Glutamatergic neuron (in vitro differentiated cells): ENCODE results near the gene GPR17. TPM values are rescaled to one million over a fixed set of nuclear protein-coding genes. Genes with fewer than 3 reads are reported as not detected.

Experiments used
- DNase-seq: peaks from one replicate; pipeline ENCODE4 v3.0.0; 2022
- H3K27ac Mint-ChIP-seq: one replicate; pipeline ENCODE4 v1.8.0; 2020; ENCODE audit warnings: mild to moderate bottlenecking, mixed read lengths, inconsistent platforms; ENCODE audit not compliant: unreplicated experiment
- H3K27me3 Mint-ChIP-seq: one replicate; pipeline ENCODE4 v1.8.0; 2020; ENCODE audit warnings: mild to moderate bottlenecking, moderate library complexity, mixed read lengths, inconsistent platforms; ENCODE audit not compliant: unreplicated experiment
- H3K36me3 Mint-ChIP-seq: one replicate; pipeline ENCODE4 v1.8.0; 2020; ENCODE audit warnings: mild to moderate bottlenecking, mixed read lengths, inconsistent platforms; ENCODE audit not compliant: unreplicated experiment
- H3K4me1 Mint-ChIP-seq: one replicate; pipeline ENCODE4 v1.8.0; 2020; ENCODE audit warnings: mild to moderate bottlenecking, low read depth, mixed read lengths, inconsistent platforms; ENCODE audit not compliant: unreplicated experiment
- H3K4me3 Mint-ChIP-seq: one replicate; pipeline ENCODE4 v1.8.0; 2020; ENCODE audit warnings: mild to moderate bottlenecking, mixed read lengths, inconsistent platforms; ENCODE audit not compliant: unreplicated experiment
- H3K9me3 Mint-ChIP-seq: one replicate; pipeline ENCODE4 v1.8.0; 2020; ENCODE audit warnings: mild to moderate bottlenecking, moderate library complexity, mixed read lengths, inconsistent platforms; ENCODE audit not compliant: unreplicated experiment
- total RNA-seq: library from RNA; stranded (reverse); fragmentation: NEBNext Ultra II Directional; extraction: Animal tissue kit (Norgen Biotek cat#: 25700); gene quantifications from one replicate; pipeline ENCODE4 v1.2.1, GENCODE V29; 2021; ENCODE audit not compliant: unreplicated experiment
- TF ChIP-seq, protein P1 (sequence below): fragments of 200-600 bp; sonication (generic); IDR thresholded peaks from one replicate; pipeline ENCODE4 v1.5.0; 2021; ENCODE audit not compliant: partially characterized antibody, unreplicated experiment

GPR17 gene
- total RNA-seq, 1 donor from 2014 or later = not detected

DNA sequence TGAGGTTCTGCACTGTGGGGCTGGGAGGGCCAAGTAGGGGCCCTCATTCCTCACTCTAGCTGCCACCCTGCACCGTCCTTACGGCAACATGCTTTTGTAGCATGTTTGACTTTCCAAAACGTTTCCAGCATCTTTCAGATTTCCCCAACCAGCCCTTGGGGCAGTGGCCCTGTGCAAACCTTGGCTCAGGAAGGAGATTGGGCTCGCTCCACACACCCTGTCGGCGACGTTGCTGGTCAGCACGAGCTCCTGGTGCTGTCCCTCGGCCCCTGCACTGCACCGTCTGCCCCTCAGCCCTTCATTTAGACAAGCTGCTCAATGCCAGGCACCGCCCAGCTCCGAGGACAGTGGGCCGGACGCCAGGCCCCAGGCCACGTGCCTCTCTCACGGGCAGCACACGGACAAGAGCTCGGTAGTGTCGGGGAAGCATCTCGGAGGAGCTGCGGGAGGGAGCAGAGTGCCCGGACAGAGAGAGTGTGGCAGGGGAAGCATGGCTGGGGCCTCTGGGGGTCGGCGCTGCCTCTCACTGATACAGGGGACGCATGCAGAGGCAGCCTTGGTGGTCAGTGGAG, 6.9 kb downstream of the GPR17 start:
- Mint-ChIP-seq H3K36me3 (no peaks in the 10 kb centered on the region), H3K9me3 (peaks cover 4% of the 10 kb centered on the region), H3K4me1 (peaks cover 4% of the 10 kb centered on the region), H3K27ac (no peak overlapping the region), H3K4me3 (no peak overlapping the region), H3K27me3 (peaks cover 1% of the 10 kb centered on the region)
- TF ChIP-seq, protein P1, sequence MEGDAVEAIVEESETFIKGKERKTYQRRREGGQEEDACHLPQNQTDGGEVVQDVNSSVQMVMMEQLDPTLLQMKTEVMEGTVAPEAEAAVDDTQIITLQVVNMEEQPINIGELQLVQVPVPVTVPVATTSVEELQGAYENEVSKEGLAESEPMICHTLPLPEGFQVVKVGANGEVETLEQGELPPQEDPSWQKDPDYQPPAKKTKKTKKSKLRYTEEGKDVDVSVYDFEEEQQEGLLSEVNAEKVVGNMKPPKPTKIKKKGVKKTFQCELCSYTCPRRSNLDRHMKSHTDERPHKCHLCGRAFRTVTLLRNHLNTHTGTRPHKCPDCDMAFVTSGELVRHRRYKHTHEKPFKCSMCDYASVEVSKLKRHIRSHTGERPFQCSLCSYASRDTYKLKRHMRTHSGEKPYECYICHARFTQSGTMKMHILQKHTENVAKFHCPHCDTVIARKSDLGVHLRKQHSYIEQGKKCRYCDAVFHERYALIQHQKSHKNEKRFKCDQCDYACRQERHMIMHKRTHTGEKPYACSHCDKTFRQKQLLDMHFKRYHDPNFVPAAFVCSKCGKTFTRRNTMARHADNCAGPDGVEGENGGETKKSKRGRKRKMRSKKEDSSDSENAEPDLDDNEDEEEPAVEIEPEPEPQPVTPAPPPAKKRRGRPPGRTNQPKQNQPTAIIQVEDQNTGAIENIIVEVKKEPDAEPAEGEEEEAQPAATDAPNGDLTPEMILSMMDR = no peak
- DNase-seq = no peak

DNA sequence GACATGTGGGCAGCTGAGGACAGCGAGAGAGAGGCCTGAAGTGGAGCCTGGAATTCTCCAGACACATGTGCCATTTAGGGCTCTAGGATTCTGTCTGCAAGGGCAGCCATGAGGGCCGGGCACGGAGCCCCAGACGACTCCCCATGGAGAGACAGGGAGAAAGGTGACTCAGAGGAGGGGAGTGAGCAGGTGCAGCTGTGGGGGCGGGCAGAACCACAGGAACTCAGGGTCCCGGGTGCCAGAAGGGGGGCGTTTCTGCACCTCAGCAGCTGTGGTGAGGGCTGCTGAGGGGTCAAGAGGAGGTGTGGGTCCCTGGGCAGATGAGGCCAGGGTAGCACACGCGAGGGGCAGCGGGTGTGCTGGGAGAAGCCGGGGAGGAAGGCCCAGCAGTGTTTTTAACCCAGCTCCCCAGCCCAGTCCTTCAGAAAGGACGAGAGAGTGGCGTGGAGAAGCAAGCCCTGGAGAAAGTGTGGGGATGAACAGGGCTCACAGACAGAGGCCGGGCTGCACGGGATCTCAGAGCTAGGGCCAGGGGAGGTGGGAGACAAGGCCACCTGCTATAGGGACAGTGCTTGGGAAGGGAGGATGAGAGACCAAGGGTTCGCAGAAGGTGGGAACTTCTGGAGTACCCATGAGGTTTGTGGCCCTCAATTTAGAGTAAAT, 7.6 kb downstream of the GPR17 start:
- Mint-ChIP-seq H3K27ac (no peak overlapping the region), H3K4me1 (peaks cover 4% of the 10 kb centered on the region), H3K9me3 (peaks cover 5% of the 10 kb centered on the region), H3K36me3 (no peaks in the 10 kb centered on the region), H3K27me3 (peaks cover 4% of the 10 kb centered on the region), H3K4me3 (no peak overlapping the region)
- DNase-seq = no peak
- TF ChIP-seq, protein P1 = no peak

DNA sequence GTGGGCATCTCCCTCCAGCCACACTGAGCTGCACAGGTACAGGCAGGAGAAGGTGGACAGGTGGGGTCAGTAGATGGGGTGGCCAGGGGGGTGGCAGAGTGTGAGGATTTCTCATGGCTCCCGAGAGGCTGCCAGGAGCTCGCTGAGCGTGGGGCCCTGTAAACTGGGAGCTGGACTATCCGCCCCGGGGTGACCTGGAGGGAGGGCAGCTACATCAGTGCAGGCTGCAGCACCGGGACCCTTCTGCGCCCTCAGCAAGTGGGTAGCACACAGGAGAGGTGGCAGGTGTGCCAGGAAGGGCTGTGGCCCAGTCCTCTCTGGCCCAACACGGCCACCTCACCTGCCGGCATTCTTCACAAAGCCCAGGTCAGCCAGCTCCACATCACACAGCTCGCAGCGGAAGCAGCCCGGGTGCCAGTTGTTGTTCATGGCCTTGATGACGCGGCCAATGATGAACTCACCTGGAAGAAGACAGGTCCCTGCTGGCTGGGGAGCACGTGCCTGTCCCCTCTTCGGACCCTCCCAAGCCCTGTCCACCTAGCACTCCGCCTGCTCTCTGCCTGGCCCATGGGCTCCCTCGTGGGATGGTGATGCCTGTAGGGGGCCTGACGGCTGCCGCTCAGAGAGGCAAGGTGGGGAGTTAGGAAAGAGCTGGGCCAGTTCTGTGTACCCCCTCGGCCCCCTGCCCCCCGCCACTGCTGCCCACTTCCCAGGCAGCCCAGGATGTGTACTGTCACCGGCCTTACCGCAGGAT, 8.3 kb downstream of the GPR17 start:
- Mint-ChIP-seq H3K4me1 (peaks cover 7% of the 10 kb centered on the region), H3K27ac (no peak overlapping the region), H3K4me3 (no peak overlapping the region), H3K36me3 (no peaks in the 10 kb centered on the region), H3K9me3 (peaks cover 6% of the 10 kb centered on the region), H3K27me3 (peaks cover 4% of the 10 kb centered on the region)
- no peak for DNase-seq
- TF ChIP-seq, protein P1 = no peak

DNA sequence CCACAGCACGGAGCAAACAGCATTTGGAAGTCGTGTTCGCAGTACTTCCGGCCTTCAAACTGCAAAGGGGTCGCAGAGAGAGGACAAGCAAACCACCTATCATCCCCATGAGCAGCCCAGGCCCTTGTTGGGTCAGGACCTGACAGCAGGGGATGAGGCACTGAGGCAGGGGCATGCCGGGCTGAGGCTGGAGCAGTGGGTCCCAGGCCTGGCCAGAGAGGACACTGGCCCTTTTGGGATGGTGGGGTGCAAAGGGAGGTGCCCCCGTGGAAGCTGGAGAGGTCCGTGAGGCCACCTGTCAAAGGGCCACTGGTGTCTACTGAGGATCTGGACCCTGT, 8.9 kb downstream of the GPR17 start:
- Mint-ChIP-seq H3K4me3 (no peak overlapping the region), H3K27ac (no peak overlapping the region), H3K4me1 (peaks cover 7% of the 10 kb centered on the region), H3K9me3 (peaks cover 5% of the 10 kb centered on the region), H3K27me3 (peaks cover 4% of the 10 kb centered on the region), H3K36me3 (no peaks in the 10 kb centered on the region)
- TF ChIP-seq, protein P1 = no peak
- DNase-seq = no peak
